ENCODE data around the gene ZCCHC3. TPM values are rescaled to one million over a fixed set of nuclear protein-coding genes. Genes with fewer than 3 reads are reported as not detected.

The ZCCHC3 gene
- total and polyA plus RNA-seq, 7 experiments from 2014 or later = 5.6 to 31.9 (median 19.2) TPM

DNA sequence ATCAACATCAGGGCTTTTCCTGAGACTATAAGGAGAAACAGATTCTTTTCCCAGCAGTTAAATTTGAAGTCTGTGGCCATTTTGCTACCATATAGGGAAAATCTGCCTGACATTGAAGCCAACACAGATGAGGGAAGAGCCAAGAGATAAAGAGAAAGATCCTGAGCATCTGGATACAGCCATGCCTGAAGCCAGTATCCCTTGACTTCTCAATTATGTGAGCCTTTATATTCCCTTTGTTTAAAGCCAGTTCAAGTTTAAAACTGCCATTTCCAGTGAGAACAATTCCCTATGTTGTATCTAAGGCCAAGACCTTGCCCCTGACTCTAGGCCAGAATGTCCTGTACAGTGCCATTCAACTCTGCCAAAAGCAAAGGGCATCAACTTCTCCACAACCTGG lies 45.7 kb downstream of the ZCCHC3 start:
- CTCF ChIA-PET = no interaction called here
- peaks cover 0 to 23% (median 0%) of the 10 kb centered on the region in 5 donors for H3K27me3 Mint-ChIP-seq

DNA sequence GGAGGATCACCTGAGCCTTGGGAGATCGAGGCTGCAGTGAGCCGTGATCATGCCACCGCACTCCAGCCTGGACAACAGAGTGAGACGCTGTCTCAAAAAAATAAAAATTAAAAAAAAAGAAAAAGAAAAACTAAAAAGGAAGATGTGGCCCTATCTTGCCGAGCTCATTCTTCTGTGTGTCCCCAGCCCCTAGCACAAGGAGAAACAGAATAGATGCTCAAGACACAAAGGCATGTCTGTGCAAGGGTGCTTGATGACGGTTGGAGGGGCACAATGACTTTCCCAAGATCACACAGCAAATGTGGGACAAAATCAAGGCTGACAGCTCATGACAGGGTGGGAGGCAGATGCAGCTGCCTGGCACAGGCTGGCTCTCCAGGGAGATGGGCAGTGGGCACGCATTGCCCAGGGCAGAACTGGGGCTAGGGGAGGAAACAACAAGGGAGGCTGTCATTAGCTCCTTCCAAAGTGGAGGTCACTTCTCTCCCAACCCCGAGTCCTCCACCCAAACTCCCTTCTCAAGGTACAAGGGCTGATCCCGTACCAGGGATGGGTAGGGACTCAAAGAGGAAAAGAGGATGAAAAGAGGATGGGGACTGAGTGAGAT lies 48.8 kb downstream of the ZCCHC3 start:
- Mint-ChIP-seq H3K27me3 (peaks cover 0 to 13% (median 0%) of the 10 kb centered on the region in 5 donors), H3K36me3 (peaks cover 0 to 7% (median 4%) of the 10 kb centered on the region in 5 donors), H3K4me1 (peaks cover 12 to 17% (median 14%) of the 10 kb centered on the region in 7 donors), H3K4me3 (peak overlapping the region; percentile 69 to 97 (median 78)), H3K27ac (peak overlapping the region in 5 of 9 donors; percentile 31 to 63 (median 54)), H3K9me3 (peaks cover 0 to 5% (median 0%) of the 10 kb centered on the region in 11 donors)
- CTCF ChIA-PET = interaction anchor here (1.5 kb wide), 1 partner anchor 15 kb away, joined by 6 read pairs; no protein-coding TSS in a partner anchor
- Histone ChIP-seq H3K4me1 (ENCODE audit: control insufficient read depth in 2 of 2, insufficient read depth in 2 of 2, low read length in 2 of 2) (peaks cover 0 to 4% of the 10 kb centered on the region in 2 donors), H3K27ac (ENCODE audit: low read depth, low read length) (no peak overlapping the region), H3K36me3 (ENCODE audit: control insufficient read depth in 2 of 3, insufficient read depth in 3 of 3, low read length in 3 of 3) (peaks cover 0 to 7% (median 0%) of the 10 kb centered on the region in 3 experiments), H3K4me3 (ENCODE audit: low read length) (no peak overlapping the region), H3K27me3 (ENCODE audit: control insufficient read depth in 2 of 2, insufficient read depth in 2 of 2, low read length in 2 of 2) (no peaks in the 10 kb centered on the region), H3K9me3 (ENCODE audit: control insufficient read depth in 2 of 3, low read length in 3 of 3) (no peaks in the 10 kb centered on the region)
- intact Hi-C loops (cut with micrococcal nuclease) = loop anchor here in 1 of 2 donors (2.0 kb wide), 1 partner anchor 19 kb away; no protein-coding TSS in a partner anchor
- ATAC-seq = no peak
- no peak for DNase-seq
- POLR2A ChIA-PET = interaction anchor here (1.0 kb wide), 1 partner anchor 197 kb away, joined by 4 read pairs; the partner anchor contains the start of gene CSNK2A1

More for the DNA sequence above, 45.7 kb downstream of the ZCCHC3 start:
- intact Hi-C loops (cut with micrococcal nuclease) = no loop called here
- POLR2A ChIA-PET = interaction anchor here (1.0 kb wide), 1 partner anchor 29 kb away, joined by 3 read pairs; no protein-coding TSS in a partner anchor
- Mint-ChIP-seq H3K4me1 (peaks cover 7 to 12% (median 8%) of the 10 kb centered on the region in 7 donors), H3K27ac (peak overlapping the region in 1 of 9 donors; percentile 20), H3K9me3 (peaks cover 0 to 5% (median 0%) of the 10 kb centered on the region in 11 donors), H3K4me3 (no peak overlapping the region), H3K36me3 (peaks cover 0 to 5% (median 4%) of the 10 kb centered on the region in 5 donors)
- no peak for ATAC-seq
- DNase-seq = no peak
- H3K9me3 ChIP-seq (ENCODE audit: control insufficient read depth in 2 of 3, low read length in 3 of 3) = no peaks in the 10 kb centered on the region
- H3K27me3 ChIP-seq (ENCODE audit: control insufficient read depth in 2 of 2, insufficient read depth in 2 of 2, low read length in 2 of 2) = no peaks in the 10 kb centered on the region
- no peak overlapping the region for H3K4me3 ChIP-seq (ENCODE audit: low read length)
- H3K4me1 ChIP-seq (ENCODE audit: control insufficient read depth in 2 of 2, insufficient read depth in 2 of 2, low read length in 2 of 2) = no peaks in the 10 kb centered on the region
- no peak overlapping the region for H3K27ac ChIP-seq (ENCODE audit: low read depth, low read length)
- peaks cover 0 to 7% (median 0%) of the 10 kb centered on the region in 3 experiments for H3K36me3 ChIP-seq (ENCODE audit: control insufficient read depth in 2 of 3, insufficient read depth in 3 of 3, low read length in 3 of 3)

DNA sequence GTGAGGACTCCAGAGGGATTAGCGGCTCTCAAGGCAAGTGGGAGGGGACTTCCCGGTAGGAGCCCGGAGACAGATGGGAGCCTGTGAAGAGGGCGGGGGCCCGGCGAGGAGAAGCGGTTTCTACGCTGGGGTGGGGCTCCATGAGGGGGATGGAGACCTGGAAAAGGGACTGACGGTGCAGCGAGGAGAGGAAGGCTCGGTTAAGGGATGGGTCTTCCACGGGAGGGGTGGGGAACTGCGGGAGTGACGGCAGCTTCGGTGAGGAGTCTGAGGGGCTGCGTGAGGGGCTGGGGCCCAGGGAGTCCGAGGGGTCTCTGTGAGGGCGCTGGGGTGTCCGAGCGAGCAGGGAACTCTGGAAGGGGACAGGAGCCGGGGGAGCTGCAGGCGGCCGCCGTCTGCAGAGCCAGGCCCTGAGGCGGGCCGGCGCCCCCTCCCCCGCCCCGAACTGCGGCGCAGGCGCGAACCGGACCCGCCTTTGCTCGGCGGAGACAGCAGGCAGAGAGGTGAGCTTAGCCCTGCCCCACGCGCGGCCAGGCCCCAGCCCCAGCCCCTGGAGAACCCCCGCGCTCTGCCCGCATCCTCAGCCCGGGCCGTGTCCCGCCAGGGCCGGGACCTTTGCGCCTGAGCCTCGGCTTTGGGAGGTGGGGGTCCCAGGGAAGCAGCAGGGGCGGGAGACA lies 49.4 kb downstream of the ZCCHC3 start, which contains the start of gene NRSN2:
TSS of gene NRSN2 (plus strand) at position 472 of the 677 bp plus-strand sequence. CDS start 2,533 bp downstream, outside the sequence.
- Mint-ChIP-seq H3K27ac (peak within 1 kb of the TSS in 5 of 9 donors; percentile 34 to 81 (median 63)), H3K4me3 (peak within 1 kb of the TSS; percentile 69 to 98 (median 91)), H3K4me1 (peaks cover 13 to 20% (median 14%) of the 10 kb centered on the region in 7 donors), H3K36me3 (peaks cover 0 to 5% (median 4%) of the 10 kb centered on the region in 5 donors), H3K27me3 (peaks cover 0 to 13% (median 0%) of the 10 kb centered on the region in 5 donors), H3K9me3 (peaks cover 0 to 4% (median 0%) of the 10 kb centered on the region in 11 donors)
- Histone ChIP-seq H3K27me3 (ENCODE audit: control insufficient read depth in 2 of 2, insufficient read depth in 2 of 2, low read length in 2 of 2) (no peaks in the 10 kb centered on the region), H3K36me3 (ENCODE audit: control insufficient read depth in 2 of 3, insufficient read depth in 3 of 3, low read length in 3 of 3) (peaks cover 0 to 7% (median 0%) of the 10 kb centered on the region in 3 experiments), H3K27ac (ENCODE audit: low read depth, low read length) (peak within 1 kb of the TSS; percentile 56), H3K9me3 (ENCODE audit: control insufficient read depth in 2 of 3, low read length in 3 of 3) (no peaks in the 10 kb centered on the region), H3K4me3 (ENCODE audit: low read length) (peak within 1 kb of the TSS; percentile 71), H3K4me1 (ENCODE audit: control insufficient read depth in 2 of 2, insufficient read depth in 2 of 2, low read length in 2 of 2) (peaks cover 0 to 4% of the 10 kb centered on the region in 2 donors)
- POLR2A ChIA-PET = interaction anchor here (1.0 kb wide), 1 partner anchor 197 kb away, joined by 4 read pairs; the partner anchor contains the start of gene CSNK2A1
- ATAC-seq = peak; percentile 50
- DNase-seq = no peak
- CTCF ChIA-PET = interaction anchor here (1.5 kb wide), 1 partner anchor 16 kb away, joined by 6 read pairs; no protein-coding TSS in a partner anchor
- intact Hi-C loops (cut with micrococcal nuclease) = loop anchor here (1.0 to 2.0 kb wide), 2 partner anchors 19 to 20 kb away; no protein-coding TSS in a partner anchor

DNA sequence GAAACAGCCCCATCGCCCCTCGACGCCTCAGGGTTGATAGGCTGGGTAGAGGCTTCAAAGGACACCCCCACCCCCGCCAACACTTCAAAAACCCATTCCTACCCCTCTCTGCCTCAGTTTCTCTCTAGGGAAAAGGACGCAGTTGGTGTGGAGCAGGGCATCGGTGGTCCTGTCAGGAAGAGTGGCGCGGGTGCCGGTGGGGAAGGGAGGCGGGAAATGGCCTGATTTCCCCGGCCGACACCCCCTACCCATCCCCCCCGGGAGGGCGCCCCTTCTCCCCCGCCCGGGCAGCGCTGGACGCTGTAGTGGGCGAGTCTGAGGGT lies 49.9 kb downstream of the ZCCHC3 start:
- H3K27ac ChIP-seq (ENCODE audit: low read depth, low read length) = peak overlapping the region; percentile 56
- Mint-ChIP-seq H3K27ac (peak overlapping the region in 1 of 9 donors; percentile 23), H3K27me3 (peaks cover 0 to 17% (median 0%) of the 10 kb centered on the region in 5 donors), H3K4me1 (peaks cover 13 to 25% (median 15%) of the 10 kb centered on the region in 7 donors), H3K9me3 (peaks cover 0 to 4% (median 0%) of the 10 kb centered on the region in 11 donors), H3K36me3 (peaks cover 0 to 5% (median 0%) of the 10 kb centered on the region in 5 donors), H3K4me3 (peak overlapping the region; percentile 50 to 98 (median 91))
- no peaks in the 10 kb centered on the region for H3K9me3 ChIP-seq (ENCODE audit: control insufficient read depth in 2 of 3, low read length in 3 of 3)
- ATAC-seq (peak; percentile 2), DNase-seq (no peak)
- H3K4me3 ChIP-seq (ENCODE audit: low read length) = peak overlapping the region; percentile 71
- ChIA-PET CTCF (no interaction called here), POLR2A (no interaction called here)
- H3K36me3 ChIP-seq (ENCODE audit: control insufficient read depth in 2 of 3, insufficient read depth in 3 of 3, low read length in 3 of 3) = peaks cover 0 to 7% (median 0%) of the 10 kb centered on the region in 3 experiments
- no peaks in the 10 kb centered on the region for H3K27me3 ChIP-seq (ENCODE audit: control insufficient read depth in 2 of 2, insufficient read depth in 2 of 2, low read length in 2 of 2)
- peaks cover 0 to 4% of the 10 kb centered on the region in 2 donors for H3K4me1 ChIP-seq (ENCODE audit: control insufficient read depth in 2 of 2, insufficient read depth in 2 of 2, low read length in 2 of 2)
- intact Hi-C loops (cut with micrococcal nuclease) = loop anchor here (1.0 to 2.0 kb wide), 2 partner anchors 20 kb away; no protein-coding TSS in a partner anchor

DNA sequence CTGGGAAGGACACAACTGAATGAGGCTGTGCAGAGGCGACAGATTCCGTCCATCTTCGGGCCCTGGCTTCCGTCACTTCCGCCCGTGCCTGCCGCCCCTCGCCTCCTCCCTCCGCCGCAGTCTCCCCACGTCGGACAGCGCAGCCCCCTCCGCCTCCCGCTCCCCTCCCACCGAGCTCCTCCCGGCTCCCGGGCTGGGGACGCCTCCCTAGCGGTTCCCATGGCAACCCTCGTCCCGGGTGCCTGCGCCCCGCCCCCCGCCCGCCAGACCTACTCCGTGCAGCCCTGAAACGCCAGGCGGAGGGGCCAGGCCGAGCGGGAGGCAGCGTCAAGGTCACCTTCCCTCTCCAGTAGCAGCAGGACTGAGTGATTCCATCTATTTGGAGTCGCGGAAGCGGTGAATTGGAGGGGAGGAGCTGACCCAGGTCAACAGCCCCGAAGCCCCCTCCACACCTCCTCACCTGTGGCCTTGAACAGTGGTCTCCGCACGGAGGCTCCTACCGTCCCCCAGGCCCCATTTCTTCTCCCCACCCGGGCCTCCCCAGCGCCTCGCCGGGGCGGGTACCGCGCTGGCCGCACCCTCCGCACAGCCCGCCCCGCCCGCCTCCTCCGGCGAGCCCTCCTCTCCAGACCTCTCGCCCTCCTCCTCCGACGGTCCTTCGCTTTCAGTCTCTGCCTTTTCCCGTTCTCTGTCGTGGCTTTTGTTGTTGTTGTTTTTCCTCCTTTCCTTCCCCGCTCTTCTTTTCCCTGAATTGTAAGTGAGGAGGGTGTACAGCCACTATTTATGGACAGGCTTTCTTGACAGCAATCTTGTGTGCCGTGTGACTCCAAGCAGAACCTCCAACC lies 50.5 kb downstream of the ZCCHC3 start:
- H3K4me3 Mint-ChIP-seq = peak overlapping the region; percentile 85 to 98 (median 92)
- peaks cover 13 to 25% (median 15%) of the 10 kb centered on the region in 7 donors for H3K4me1 Mint-ChIP-seq
- peak in 5 of 9 donors; percentile 10 to 70 (median 48) for DNase-seq
- Histone ChIP-seq H3K4me1 (ENCODE audit: control insufficient read depth in 2 of 2, insufficient read depth in 2 of 2, low read length in 2 of 2) (peaks cover 0 to 4% of the 10 kb centered on the region in 2 donors), H3K4me3 (ENCODE audit: low read length) (peak overlapping the region; percentile 71), H3K9me3 (ENCODE audit: control insufficient read depth in 2 of 3, low read length in 3 of 3) (no peaks in the 10 kb centered on the region), H3K36me3 (ENCODE audit: control insufficient read depth in 2 of 3, insufficient read depth in 3 of 3, low read length in 3 of 3) (peaks cover 0 to 7% (median 0%) of the 10 kb centered on the region in 3 experiments), H3K27me3 (ENCODE audit: control insufficient read depth in 2 of 2, insufficient read depth in 2 of 2, low read length in 2 of 2) (no peaks in the 10 kb centered on the region), H3K27ac (ENCODE audit: low read depth, low read length) (peak overlapping the region; percentile 56)
- peaks cover 0 to 17% (median 0%) of the 10 kb centered on the region in 5 donors for H3K27me3 Mint-ChIP-seq
- CTCF ChIA-PET = no interaction called here
- intact Hi-C loops (cut with micrococcal nuclease) = loop anchor here (1.0 to 2.0 kb wide), 2 partner anchors 21 kb away; no protein-coding TSS in a partner anchor
- H3K36me3 Mint-ChIP-seq = peaks cover 0 to 5% (median 0%) of the 10 kb centered on the region in 5 donors
- POLR2A ChIA-PET = interaction anchor here (0.6 kb wide), 2 partner anchors 50 to 149 kb away, joined by 3 read pairs; no protein-coding TSS in a partner anchor
- peak; percentile 83 for ATAC-seq
- peaks cover 0 to 4% (median 0%) of the 10 kb centered on the region in 11 donors for H3K9me3 Mint-ChIP-seq
- peak overlapping the region; percentile 24 to 81 (median 61) for H3K27ac Mint-ChIP-seq

All from naive thymus-derived CD4-positive, alpha-beta T cell (primary cell).